GM21619 (cell line): ENCODE results near the gene PEAK1.
"Not testable (repeated sequence)": the region's sequence is repeated elsewhere in the genome, so short reads cannot be mapped to it uniquely, and the experiment has no call there.

Experiments used
- ATAC-seq: cut with Tn5 transposase; IDR thresholded peaks from one replicate; pipeline ENCODE4 v1.9.1; 2021; ENCODE audit not compliant: unreplicated experiment

PEAK1 gene

DNA sequence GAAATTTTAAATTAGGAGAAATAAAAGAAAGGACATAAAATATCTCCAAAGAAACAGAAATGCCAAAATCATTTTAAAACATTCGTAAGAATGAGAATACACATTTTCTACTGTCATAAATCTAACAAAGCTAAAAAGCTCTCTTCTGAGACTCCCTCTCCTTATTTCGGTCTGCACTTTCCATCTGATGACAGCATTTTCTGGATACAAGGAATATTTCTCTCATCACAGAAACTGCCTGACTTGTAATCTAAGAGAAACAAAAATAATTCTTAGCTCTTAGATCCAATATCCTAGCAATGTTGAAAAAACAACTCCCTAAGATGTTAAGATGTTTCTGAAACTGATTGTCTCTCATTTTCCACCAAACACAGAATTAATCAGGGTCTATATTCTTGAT is 93.5 kb downstream of the PEAK1 start:
- ATAC-seq, result no peak

- no peak for ATAC-seq
Measured at GRCh38 chr15:77312523-77312922, 107.4 kb downstream of the PEAK1 start.

GRCh38 chr15:77311618-77312398 is 108.1 kb downstream of the PEAK1 start:
- no peak for ATAC-seq

GRCh38 chr15:77311020-77311419 is 108.9 kb downstream of the PEAK1 start:
- no peak for ATAC-seq

GRCh38 chr15:77309392-77309791 is 110.5 kb downstream of the PEAK1 start:
- ATAC-seq, result no peak

GRCh38 chr15:77305953-77306352 is 114.0 kb downstream of the PEAK1 start:
- no peak for ATAC-seq

DNA sequence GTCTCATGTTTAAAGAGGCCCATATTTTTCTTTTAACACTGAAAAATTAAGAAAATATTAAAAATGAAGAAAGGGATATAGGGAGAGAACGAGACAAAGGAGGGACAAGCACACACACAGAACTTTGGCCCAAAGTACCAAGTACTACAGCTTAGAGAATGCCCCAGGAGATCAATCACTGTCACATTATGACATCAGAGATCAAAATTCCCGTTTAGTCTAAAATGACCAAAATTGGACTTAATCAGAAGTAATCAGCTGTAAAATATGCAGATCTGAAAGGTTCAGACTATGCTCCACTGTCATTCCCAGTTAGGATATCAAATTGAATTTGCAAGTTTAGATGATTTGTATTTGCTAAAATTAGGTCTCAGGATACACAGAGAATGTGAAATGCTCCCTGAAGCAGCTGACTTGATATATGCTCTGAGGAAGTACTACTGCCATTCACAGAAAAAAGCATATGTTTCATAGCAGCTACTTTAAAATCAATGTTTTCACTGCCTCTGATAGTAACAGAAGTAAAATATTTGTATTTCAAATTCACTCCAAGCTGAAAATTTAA is 123.0 kb downstream of the PEAK1 start:
- ATAC-seq, result no peak

GRCh38 chr15:77295446-77295845 is 124.5 kb downstream of the PEAK1 start:
- ATAC-seq, result no peak

- no peak for ATAC-seq
Measured at GRCh38 chr15:77292969-77293558, 126.8 kb downstream of the PEAK1 start.

GRCh38 chr15:77291107-77291506 is 128.8 kb downstream of the PEAK1 start:
- ATAC-seq, result no peak

GRCh38 chr15:77287385-77287784 is 132.5 kb downstream of the PEAK1 start:
- no peak for ATAC-seq

DNA sequence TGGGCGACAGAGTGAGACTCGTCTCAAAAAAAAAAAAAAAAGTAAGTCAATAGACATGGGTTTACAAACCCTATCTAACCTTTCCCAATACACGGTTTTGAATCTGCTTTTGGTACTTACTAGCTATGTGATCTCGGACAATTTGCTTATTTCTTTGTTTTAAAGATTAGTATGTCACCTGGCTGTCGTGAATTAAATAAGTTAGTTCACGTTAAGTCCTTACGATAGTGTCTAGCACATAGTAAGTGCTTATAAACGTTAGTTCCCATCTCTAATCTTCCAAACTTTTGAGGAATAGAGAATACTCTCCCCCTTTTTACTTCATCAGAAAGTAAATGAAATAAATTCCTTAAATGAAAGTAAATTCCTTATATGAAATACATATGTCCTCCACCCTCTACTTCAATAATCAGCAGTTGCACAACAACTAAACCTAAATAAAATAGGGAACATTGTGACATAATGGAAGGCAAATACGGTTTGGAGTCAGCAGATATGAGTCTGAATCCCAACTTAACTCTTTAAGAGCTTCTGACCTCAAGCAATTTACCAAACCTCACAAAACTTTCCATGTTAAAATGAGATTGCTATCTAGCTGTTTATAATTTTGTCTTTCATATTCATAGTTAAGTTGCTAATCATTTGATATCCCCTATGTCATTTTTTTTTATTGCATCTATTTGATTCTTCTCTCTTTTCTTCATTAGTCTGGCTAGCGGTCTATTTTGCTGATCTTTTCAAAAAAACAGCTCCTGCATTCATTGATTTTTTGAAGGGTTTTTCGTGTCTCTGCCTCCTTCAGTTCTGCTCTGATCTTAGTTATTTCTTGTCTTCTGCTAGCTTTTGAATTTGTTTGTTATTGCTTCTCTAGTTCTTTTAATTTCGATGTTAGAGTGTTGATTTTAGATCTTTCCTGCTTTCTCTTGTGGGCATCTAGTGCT is 134.6 kb downstream of the PEAK1 start:
- ATAC-seq, result no peak

DNA sequence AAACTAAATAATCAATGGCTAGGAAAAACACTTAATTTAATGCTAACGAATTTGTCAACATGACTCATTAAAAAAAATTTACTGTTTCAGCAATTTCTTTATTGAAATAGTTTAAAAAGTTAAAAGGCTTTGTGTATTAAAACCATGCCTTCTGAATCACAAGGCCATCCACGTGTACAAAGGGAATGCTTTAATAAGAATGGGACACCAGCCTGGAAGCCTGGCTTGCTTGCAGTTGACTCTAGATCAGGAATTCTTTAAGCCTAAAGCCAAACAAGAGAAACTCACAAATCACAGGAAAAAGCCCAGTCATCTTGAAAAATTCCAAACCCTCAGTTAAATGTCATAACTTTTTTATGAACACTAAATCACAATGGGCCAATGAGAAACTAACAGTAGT is 137.6 kb downstream of the PEAK1 start:
- ATAC-seq, result no peak

DNA sequence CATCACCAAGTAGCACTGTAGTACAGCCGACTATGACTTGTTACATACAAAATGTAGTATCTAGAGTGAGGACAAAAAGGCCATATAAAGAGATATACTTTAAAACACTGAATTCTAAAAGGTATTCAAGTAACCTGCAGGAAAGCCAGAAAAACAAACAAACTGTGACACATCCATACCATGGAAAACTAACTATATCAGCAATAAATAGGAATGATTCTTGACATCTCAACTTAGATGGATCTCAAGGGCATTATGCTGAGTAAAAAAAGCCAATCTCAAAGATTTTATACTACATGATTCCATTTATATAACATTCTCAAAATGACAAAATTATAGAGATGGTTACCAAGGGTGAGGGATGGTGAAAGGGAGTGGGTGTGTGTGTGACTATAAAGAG is 143.0 kb downstream of the PEAK1 start:
- ATAC-seq, result no peak

GRCh38 chr15:77276096-77276495 is 143.8 kb downstream of the PEAK1 start:
- ATAC-seq, result no peak

GRCh38 chr15:77273136-77273535 is 146.8 kb downstream of the PEAK1 start:
- not testable (repeated sequence) for ATAC-seq

DNA sequence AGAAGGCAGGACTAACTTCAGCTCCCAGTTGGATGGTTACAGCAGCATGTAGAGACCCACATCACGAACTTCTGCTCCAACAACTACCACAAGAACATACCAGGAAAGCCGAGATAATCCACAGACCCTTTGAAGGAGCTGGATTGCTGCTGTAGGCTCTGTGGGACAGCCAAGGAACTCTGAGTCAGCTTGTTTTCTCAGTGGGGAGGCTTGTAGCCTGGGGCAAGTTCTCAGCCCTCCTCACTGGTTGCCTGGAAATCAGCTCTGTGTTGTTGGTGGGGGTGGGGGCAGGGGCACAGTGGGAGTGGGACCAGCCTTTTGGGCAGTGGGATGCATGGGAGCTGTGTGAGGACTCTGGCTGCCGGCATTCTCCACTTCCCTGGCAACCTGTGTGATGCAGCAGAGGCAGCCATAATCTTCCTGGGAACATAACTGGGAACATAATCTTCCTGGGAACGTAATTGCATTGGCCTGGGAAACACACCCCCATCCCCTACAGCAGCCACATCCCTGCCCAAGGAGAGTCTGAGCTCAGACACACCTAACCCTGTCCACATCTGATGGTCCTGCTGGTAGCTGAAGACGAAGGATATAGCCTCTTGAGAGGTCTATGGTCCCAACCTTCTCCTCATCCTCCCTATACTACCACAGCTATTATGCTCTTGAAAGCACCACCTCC is 153.1 kb downstream of the PEAK1 start:
- ATAC-seq, result no peak

- ATAC-seq, result no peak
Measured at GRCh38 chr15:77255385-77255784, 164.5 kb downstream of the PEAK1 start.

GRCh38 chr15:77251662-77252061 is 168.2 kb downstream of the PEAK1 start:
- no peak for ATAC-seq

DNA sequence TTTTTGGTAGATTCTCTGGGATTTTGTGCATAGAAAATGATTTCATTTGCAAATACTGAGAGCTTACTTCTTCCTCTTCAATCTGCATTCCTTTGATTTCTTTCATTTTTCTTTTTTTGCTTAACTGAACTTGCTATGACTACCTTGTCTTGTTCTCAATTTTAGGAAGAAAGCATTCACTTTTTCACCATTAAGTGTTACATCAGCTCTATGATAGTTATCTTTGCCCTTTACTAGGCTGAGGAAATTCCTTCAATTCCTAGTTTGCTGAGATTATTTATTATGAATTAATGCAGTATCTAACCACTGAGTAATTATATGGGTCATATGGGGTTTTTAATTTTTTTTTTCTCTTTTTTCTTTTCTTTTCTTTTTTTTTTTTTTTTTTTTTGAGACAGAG is 172.8 kb downstream of the PEAK1 start:
- ATAC-seq, result no peak
